GM12891 (cell line): ENCODE data around the gene ATP6V1G1.

Experiments
- POLR2A ChIP-seq: IDR thresholded peaks from 2 replicates; pipeline ENCODE4 v1.6.1; 2011; ENCODE audit warnings: low read depth, low read length, control low read depth
- POLR2AphosphoS5 ChIP-seq: IDR thresholded peaks from 2 replicates; pipeline ENCODE4 v1.6.1; 2011; ENCODE audit warnings: low read depth, low read length, control low read depth
- SPI1 ChIP-seq: IDR thresholded peaks from 2 replicates; pipeline ENCODE4 v1.6.1; 2011; ENCODE audit warnings: low read depth, low read length, control low read depth

DNA sequence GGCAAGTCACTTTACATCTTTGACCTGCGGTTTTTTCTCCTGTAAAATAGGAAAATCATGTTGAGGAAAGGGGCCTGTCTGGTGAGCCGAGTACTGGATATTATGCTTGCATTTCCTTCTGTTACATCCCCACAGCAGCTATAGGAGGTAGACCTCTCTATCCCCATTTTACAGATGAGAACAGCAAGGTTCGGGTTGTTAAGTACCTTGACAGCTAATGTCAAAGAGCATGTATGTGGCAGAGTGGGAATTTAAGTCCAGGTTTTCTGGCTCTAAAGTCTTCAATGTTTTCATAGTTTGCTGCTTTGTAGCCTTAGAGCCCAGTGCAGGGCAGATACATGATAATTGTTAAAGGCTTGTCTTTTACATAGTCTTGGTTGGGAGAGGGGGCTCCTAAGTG is 26.4 kb downstream of the ATP6V1G1 start:
- TF ChIP-seq POLR2AphosphoS5 (no peak), POLR2A (no peak), SPI1 (no peak)
